Activated effector memory CD4-positive, alpha-beta T cell treated with anti-CD3 and anti-CD28 coated beads, Interleukin-2, amount 50 U/mL, for 16 hours (primary cell): ENCODE data around the gene CTBP1.
A peak's percentile ranks its signal among the peaks of the same experiment; 100 is the strongest.

Experiments
- DNase-seq: peaks from one replicate; pipeline ENCODE4 v3.0.0-alpha.2; 2020

CTBP1 gene

DNA sequence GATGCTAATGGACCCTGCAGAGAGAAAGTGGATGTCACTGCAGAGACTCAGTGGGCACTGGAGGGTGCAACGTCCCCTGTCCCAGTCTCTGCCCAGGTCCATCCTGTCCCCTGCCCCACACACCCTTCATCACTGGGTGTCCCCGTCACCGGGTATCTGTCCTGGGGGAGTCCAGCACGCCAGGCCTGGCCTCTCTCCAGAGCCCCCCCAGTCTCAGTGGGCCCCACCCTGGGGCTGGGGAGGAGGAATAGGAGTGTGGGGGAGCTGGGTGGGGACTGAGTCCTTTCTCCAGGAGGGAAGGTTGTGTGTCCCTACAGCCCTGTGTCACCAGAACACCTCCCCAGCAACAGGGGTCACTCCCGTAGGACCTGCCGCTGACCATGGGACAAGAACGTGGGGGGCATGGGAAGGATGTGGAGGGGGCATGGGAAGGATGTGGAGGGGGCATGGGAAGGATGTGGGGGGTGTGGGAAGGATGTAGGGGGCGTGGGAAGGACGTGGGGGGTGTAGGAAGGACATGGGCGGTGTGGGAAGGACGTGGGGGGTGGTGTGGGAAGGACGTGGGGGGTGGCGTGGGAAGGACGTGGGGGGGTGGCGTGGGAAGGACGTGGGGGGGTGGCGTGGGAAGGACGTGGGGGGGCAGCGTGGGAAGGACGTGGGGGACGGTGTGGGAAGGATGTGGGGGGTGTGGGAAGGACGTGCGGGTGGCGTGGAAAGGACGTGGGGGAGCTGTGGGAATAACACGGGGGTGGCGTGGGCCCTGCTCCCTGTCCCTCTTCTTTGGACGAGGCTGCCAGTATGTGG is 55.5 kb downstream of the CTBP1 start:
- DNase-seq: no peak

DNA sequence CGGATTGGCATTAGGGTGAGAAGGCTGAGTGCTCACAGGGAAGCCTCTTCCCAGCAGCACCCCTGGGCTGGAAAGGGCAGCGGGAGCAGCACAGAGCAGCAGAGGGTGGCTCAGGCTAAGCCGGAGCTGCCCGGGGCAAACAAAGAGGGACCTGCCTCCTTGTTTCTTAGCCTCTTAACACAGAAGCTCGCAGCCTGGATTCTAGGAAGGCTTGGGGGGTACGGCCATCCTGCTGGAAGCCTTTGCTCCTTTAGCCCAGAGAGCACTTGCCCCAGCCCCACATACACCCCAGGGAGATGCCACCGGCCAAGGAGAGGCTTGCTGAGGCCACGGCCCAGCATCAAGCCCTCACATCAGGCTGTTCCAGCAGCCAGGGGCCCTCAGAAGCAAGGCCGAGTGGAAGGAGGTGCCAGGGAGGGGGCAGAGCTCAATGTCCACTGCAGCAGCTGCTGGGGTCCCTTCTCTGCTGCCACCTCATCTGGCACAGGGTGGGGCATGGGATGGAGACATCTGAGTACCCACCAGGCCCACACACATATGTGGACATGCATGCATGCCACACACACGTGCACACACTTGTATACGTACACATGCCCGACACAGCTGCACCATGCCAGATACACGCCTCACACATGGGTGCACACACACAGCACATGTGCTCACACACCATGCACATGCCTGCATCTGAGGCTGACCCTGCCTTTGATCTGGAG is 56.3 kb downstream of the CTBP1 start:
- peak; percentile 57 for DNase-seq

DNA sequence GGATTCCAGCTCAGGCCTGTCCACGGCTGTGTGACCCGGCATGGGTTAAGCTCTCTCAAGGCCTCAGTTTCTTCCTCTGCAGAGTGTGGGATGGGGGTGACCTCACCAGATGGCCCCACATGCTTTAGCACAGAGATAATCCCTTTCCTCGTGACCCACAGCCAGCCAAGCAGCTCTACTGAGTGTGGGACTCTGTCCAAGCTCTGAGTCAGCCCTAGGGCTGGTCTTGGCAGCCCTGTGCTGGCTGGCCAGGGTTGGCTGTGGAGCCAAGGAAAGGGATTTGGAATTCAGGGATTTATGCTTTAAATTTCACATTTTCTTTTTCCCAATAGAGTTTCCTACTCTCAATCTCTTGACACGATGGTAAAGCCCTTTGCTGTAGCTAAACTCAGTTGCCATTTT is 56.8 kb downstream of the CTBP1 start:
- DNase-seq: no peak

DNA sequence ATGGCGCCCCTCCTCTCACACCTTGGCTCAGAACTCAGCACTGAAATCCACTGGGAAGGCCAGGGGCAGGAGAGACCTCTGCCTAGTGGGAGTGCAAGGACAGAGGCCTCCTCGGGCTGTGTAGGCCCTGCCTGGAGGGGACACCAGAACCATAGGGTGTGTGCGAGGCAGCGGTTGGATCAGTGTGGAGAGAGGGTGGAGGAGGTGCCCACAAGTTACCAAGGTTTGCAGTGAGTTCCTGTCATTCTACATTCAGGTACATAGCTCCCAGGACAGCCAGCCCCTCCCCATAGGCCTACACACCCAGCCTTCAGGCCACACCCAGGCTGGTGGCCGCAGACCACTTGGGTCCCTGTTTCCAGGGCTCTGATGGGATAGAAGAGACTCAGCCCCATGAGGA is 57.3 kb downstream of the CTBP1 start:
- no peak for DNase-seq

DNA sequence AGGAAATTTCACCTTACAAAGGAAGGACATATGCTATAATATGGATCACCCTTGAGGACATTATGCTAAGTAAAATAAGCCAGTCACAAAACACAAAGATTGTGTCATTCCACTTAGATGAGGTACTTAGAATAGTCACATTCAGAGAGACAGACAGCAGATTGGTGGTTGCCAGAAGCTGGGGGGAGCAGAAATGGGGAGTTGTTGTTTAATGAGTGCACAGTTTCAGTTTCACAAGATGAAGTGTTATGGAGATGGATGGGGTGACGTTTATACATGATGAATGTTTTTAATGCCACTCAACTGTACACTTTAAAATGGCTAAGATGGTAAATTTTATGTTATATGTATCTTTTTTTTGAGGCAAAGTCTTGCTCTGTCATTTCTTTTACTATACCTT is 61.7 kb downstream of the CTBP1 start:
- DNase-seq: peak; percentile 70

DNA sequence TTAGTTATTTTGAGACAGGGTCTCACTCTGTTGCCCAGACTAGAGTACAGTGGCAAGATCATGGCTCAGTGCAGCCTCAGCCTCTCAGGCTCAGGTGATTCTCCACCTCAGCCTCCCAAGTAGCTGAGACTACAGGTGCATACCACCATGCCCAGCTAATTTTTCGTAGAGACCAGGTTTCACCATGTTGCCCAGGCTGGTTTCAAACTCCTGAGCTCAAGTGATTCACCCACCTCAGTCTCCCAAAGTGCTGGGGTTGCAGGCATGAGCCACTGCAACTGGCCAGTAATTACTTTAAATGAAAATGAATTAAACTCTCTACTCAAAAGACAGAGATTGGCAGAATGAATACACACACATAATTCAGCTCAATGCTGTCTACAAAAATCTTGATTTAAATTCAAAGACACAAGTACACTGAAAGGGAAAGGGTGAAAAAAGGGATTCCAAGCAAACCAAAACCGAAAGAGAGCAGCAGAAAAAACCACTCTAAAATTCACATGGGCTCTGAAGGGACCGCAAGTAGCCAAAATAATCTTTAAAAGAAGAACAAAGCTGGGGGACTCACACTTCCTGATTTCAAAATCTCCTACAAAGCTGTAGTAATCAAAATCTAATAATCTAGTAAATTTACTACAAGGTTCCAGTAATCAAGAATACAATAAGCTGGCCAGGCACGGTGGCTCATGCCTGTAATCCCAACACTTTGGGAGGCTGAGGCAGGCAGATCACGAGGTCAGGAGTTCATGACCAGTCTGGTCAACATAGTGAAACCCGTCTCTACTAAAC is 64.8 kb downstream of the CTBP1 start:
- no peak for DNase-seq

DNA sequence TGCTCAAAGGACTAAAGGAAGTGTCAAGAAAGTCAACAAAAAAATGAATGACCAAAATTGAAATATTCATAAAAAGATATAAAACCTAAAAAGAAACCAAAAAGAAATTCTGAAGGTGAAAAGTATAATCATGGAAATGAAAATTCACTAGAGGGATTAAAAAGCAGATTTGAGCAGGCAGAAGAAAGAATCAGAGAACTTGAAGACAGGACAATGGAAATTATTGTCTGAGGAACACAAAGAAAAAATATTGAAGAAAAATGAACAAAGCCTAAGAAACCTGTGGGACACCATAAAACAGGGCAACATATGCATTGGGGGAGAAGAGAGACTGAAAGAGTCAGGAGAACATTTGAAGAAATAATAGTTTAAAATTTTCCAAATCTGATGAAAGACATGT is 66.6 kb downstream of the CTBP1 start:
- no peak for DNase-seq

DNA sequence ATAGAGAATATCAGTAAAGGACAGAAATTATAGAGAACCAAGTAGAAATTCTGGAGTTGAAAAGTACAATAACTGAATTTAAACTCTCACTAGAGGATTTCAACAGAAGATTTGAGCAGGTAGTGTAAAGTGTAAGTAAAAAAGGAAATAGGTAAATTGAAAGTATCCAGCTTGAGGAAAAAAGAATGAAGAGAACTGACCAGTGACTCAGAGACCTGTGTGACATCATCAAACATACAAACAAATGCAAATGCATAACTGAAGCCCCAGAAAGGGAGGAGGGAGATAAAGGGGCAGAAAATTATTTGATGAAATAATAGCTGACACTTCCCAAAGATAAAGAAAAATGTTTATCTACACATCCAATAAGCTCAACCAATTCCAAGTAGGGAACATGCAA is 68.3 kb downstream of the CTBP1 start:
- no peak for DNase-seq

DNA sequence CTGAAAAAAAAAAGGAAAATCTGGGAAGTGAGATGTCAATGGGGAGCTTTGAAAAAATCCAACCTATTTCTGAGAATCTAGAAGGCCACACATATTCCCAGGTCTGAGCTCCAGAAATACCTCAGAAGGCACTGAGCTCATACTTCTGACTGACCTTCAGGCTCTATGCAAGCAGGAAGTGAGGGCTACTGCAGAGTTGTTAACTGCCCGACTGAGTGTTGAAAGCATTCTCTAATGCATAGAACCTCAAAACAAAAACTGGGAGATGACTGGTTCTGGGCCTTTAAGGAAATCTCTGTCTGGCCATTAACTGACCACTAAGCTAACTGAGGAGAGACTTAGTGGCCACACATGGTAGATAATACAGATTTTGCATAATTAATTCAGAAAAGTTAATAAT is 69.0 kb downstream of the CTBP1 start:
- DNase-seq: no peak

DNA sequence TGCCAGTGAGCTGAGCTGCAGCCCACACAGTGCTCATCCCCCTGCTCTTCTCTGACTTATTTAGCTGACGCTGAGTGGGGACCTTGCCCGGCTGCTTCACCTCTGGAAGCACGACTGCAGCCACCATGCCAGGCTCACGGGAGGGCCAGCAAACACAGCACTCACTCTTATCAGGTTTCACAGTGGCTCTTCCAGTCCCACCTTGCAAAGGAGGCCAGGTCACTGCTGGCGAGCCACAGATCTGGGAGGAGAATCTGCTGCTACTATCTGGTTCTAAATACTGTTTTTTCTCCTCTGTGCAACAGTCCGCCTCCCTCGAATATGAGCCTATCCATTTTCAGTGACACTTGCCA is 69.9 kb downstream of the CTBP1 start:
- DNase-seq: no peak

DNA sequence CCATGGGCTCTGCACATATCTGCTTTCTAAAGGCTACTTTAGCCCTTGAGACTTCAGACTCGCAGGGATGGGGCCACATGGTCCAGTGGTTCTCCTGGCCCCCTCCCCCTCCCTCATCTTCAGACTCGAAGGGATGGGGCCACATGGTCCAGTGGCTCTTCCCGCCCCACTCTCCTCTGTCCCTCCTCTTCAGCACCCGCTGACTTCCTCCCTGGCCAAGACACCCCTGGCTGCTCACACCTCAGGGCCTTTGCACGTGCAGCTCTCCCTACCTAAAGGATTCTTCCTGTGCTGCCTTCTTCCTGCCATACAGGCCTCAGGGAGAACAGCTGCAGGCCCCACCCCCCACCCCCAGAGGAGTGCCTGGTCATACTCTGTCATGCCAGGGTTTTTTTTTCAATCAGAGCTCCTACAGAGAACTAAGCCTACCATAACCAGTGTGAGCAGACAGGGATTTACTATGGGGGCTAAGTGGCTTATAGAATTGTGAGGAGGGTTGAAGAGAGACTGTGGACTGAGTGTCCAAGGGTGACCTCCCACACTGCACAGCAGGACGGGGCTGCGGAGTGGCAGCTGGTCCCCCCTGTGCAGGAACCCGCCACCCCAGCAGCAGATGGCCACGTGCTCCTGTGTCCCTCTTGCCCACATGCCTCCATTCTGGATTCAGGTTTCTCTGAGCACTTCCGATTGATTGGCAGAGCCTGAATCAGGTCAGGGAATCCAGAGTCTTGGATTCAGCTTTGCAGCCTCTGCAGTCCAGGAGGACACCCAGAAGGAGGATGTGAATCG is 70.4 kb downstream of the CTBP1 start:
- DNase-seq: peak; percentile 52

DNA sequence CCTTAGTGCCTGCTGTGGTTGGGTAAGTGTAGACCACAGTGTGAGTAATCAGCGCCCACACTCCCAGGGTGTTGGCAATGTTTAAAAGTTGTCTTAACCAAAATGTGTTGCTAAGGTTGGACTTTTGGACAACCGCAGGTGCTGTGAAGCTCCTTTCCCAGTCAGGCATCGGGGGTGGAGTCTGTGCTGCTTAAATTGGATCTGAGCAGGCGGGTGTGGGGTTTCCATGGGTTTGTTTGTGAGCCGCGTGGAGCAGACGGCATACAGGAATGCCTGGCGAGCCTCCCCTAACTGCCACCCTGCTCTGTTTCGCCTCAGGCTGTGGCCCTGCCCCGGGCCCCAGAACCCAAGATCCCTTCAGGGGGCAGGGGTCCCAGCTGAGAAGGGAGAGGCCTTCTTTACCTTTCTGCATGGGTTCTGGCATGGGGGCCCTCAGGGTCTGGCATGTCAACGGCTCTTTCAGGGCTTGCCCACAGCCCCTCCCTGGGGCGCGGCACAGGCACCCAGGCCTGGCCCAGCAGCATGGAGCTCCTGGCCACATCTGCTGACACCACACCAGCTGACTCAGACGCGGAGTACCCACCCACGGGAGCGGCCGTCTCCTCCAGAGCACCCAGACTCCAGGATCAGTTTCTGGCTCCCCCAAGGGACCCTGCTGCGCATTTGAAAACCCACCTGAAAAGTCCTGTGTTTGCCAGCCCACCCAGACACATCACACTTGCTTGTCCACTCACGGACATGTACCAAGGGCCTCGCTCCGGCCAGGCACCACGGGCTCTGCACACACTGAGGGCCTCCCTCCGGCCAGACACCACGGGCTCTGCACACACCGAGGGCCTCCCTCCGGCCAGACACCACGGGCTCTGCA is 71.4 kb downstream of the CTBP1 start:
- DNase-seq: no peak

DNA sequence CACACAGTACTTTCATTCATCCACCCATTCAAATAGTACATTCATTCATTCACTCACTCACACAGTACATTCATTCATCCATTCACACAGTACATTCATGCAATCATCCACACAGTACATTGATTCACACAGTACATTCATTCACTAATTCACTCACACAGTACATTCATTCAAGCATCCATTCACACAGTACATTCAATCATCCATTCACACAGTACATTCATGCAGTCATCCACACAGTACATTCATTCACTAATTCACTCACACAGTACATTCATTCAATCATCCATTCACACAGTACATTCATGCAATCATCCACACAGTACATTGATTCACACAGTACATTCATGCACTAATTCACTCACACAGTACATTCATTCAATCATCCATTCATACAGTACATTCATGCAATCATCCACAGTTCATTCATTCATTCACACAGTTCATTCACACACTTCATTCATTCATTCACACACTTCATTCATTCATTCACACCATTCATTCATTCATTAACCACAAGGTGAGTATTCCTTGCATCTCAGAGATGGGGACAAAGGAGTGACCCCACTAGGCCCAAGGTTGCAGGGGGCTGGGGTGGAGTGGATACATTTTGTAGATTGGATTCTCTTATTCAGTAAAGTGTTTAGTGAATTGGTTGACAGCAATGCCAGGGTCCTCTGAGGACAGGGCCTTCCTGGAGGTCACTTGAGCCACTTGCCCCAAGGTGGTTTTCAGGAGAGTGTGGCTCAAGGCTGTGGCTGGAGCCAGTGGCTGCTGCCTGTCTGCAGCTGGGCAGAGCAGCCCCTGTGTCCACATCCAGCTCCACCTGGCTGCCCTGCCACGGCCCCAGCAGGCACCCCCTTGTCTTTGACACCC is 72.3 kb downstream of the CTBP1 start:
- DNase-seq: no peak

DNA sequence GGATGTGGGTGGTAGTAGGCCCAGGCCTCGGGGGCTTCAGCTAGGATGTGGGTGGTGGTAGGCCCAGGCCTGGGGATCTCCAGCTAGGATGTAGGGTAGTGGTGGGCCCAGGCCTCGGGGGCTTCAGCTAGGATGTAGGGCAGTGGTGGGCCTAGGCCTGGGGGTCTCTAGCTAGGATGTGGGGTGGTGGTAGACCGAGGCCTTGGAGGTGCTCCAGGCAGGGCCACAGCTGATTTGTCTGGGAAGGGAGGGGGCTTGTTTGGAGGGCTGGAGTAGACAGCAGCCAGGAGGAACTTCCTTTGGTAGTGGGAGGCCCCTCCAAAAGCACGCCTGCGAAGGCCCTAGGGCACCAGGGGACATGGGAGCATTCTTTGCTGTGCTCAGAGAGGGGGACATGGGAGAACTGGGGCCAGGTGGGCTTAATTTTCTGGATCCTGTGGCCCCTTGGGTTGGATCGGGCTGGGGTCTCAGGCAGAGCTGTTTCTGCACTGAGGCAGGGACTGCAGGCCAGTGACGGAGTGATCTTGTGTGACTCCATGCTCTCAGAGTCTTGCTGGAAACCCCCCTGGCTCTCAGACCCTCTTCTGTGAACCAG is 73.2 kb downstream of the CTBP1 start:
- DNase-seq: peak; percentile 45

DNA sequence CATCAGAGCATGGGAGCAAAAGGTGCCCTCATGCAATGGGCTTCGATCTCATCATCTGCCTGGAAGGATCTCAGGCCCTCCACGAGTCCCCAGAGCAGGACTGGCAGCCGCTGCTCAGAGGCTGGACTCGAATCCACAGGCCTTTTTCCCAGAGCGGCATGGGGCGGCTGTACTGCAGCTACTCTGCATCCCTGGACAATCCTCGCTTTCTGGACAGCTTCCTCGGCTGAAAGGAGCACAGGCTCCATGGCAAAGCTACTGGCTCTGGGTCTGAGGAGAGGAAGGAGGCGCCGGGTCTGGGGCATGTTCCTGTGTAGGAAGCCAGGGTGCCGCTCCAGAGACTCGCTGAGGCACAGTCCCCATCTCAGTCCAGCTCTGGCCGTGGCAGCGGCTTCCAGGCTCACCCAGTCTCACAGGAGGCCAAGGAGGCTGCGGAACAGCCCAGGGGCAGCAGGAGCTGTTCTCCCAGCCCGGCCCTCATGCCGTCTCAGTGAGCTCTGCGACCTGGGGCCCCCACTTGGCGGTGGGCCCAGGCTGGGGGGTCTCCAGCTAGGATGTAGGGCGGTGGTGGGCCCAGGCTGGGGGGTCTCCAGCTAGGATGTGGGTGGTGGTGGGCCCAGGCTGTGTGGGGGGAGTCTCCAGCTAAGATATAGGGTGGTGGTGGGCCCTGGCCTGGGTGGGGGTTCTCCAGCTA is 73.8 kb downstream of the CTBP1 start:
- peak; percentile 49 for DNase-seq

DNA sequence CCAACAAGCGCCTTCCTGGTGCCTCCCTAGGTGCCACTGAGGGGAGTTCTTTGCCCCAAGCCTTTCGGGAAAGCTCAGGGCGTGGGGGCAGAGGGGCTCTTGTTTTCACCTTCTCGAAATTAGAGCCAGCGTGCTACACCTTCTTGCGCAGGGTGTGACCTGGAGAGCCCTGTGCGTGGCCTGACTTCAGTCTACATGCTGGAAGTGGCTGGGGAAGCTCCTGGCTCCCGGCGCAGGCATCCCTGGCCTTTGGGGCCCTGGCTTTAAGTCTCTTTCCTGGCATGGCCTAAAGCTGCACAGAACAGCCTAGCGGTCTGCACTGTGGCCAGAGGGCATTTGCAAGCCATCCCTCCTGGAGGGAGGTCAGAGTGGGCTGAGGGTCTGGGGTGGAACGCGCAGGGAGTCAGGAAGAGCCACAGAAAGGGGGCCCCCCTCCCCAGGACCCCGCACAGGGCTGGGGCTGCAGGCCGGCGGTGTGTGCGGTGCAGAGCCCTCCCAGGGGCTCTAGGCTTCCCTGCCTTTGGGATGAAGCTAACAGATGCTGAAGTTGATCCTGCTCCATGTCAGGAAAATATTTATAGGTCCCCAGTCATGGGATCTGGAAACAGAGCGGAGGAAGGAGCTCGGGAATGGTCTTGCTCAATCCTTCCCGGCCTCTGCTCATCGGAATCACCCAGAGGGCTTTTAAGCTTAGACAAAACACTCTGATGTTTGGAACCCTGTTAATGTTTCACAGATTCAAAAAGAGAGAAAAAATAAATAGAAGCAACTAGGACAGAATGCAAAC is 75.8 kb downstream of the CTBP1 start:
- DNase-seq: no peak

DNA sequence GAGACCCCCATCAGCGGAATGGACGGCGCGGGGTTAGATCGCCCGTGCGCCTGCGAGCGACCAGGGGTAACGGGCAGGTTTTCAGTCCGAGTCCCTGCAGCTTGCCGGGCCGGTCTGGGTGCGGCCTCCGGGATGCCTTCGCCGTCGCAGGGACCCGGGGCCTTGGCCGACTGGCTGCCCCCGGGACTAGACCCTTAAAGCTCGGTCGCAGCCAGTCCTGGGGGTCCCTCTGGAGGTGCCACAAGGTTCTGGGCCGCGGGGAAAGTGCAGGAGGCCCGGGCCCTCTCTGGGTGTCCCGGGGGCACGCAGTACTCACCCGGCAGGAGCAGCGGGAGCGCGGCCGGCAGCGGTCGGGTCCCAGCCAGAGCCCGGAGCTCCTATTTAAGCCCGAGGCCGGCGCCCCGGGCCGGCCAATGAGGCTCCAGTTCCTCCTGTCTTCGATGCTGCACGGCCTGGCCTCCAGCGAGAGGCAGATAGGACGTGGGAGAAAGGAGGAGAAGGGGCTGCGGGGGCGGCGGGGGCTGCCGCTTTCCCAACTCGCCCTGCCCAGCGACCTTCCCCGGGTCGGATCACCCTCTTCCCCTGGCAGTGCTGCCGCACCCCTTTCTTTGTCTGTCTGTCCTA is 76.6 kb downstream of the CTBP1 start, which contains the start of gene SPON2:
SPON2 (minus strand) TSS at position 356 of the 624 bp plus-strand sequence.
- DNase-seq: no peak
